Measurements from ENCODE around the gene TRAF2.
"Not testable (repeated sequence)": the region's sequence is repeated elsewhere in the genome, so short reads cannot be mapped to it uniquely, and the experiment has no call there.

Gene TRAF2

DNA sequence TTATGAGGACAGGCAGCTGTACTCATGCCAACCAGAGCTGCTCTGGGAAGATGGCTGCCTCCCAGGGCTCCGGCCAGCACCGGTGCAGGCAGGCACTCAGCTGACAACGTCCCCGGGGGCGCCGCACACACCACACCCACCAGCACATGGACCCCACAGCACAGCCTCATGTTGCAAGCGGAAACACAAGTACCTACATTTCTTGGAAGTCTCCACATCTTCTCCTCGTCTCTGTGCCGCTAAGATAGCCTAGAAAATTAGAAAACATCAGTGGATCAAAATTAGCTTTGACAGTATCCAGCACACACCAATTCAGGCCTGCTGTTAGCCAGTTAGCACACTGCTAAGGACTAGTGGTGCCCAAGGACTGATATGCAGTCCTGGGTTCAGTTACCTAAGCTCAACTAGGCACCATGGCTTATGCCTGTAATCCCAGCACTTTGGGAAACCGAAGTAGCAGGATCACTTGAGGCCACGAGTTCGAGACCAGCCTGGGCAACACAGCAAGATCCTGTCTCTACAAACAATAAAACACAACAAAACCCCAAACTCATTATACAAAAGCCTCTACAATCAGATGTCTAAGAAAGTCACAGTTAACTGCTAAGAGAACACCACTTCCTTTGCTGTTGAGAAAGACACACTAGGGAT lies 22.6 kb upstream of the TRAF2 start:
- no peak for TF ChIP-seq CTCF (conservative IDR thresholded peaks at IDR 0.05; ENCODE audit: low read depth)
- H3K27ac ChIP-seq = peak overlapping the region; percentile 98
- no peak for DNase-seq (ENCODE audit: low spot score)
- ChIA-PET CTCF (no interaction called here), POLR2A (ENCODE audit: low non-redundant PET) (no interaction called here)

- ChIA-PET CTCF (no interaction called here), POLR2A (ENCODE audit: low non-redundant PET) (interaction anchor here (0.6 kb wide), 1 partner anchor 84 kb away, joined by 8 read pairs; no protein-coding TSS in a partner anchor)
- DNase-seq (ENCODE audit: low spot score) = no peak
- peak overlapping the region; percentile 74 for H3K27ac ChIP-seq
- TF ChIP-seq CTCF (conservative IDR thresholded peaks at IDR 0.05; ENCODE audit: low read depth) = no peak
These were observed 21.1 kb upstream of the TRAF2 start for GRCh38 chr9:136865041-136865767.

- H3K27ac ChIP-seq = peak overlapping the region; percentile 74
- ChIA-PET POLR2A (ENCODE audit: low non-redundant PET) (interaction anchor here (1.0 kb wide), 1 partner anchor 16 kb away, joined by 4 read pairs; no protein-coding TSS in a partner anchor), CTCF (interaction anchor here (0.9 to 1.0 kb wide), 2 partner anchors 17 to 21 kb away, joined by 3 read pairs; no protein-coding TSS in a partner anchor)
- no peak for TF ChIP-seq CTCF (conservative IDR thresholded peaks at IDR 0.05; ENCODE audit: low read depth)
- no peak for DNase-seq (ENCODE audit: low spot score)
These were observed 20.6 kb upstream of the TRAF2 start for GRCh38 chr9:136865768-136866103.

GRCh38 chr9:136866898-136867421 lies 19.4 kb upstream of the TRAF2 start:
- POLR2A ChIA-PET (ENCODE audit: low non-redundant PET) = interaction anchor here (0.7 kb wide), 1 partner anchor 22 kb away, joined by 3 read pairs; no protein-coding TSS in a partner anchor
- peak overlapping the region; percentile 74 for H3K27ac ChIP-seq
- CTCF ChIA-PET; DNase-seq (ENCODE audit: low spot score): not testable (repeated sequence)

DNA sequence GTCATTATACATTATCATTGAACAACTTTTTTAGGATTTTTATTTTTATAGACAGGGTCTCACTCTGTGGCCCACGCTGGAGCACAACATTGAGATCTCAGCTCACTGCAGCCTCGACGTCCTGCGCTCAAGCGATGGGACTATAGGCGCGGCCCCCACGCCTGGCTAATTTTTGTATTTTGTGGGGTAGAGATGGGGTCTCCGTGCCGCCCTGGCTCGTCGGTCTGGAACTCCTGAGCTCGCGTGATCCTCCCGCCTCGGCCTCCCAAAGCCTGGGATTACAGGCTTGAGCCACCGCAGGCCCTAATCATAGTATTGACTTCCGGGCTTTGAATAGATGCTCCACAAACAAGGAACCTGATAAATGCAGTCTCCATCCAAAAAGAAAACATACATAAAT lies 18.8 kb upstream of the TRAF2 start:
- POLR2A ChIA-PET (ENCODE audit: low non-redundant PET) = interaction anchor here (0.7 kb wide), 1 partner anchor 21 kb away, joined by 3 read pairs; no protein-coding TSS in a partner anchor
- CTCF ChIA-PET = no interaction called here
- H3K27ac ChIP-seq = 0 out of 2 replicates have a peak overlapping the region, but pooled peaks have one; percentile 36
- no peak for DNase-seq (ENCODE audit: low spot score)
- TF ChIP-seq CTCF (conservative IDR thresholded peaks at IDR 0.05; ENCODE audit: low read depth) = no peak

DNA sequence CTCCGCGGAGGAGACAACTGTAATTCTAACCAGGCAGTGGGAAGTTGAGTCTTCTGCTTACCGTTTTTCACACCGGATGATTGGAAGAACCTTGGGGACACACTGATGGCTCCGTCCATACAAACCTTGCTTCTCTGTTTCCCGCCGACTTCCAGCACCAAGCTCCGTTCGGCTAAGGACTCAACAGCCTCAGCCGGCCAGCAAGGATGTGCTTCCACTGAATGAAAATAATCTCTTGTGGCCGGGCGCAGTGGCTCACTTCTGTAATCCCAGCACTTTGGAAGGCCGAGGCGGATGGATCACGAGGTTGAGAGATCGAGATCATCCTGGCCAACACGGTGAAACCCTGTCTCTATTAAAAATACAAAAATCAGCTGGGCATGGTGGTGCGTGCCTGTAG lies 18.4 kb upstream of the TRAF2 start:
- POLR2A ChIA-PET (ENCODE audit: low non-redundant PET) = no interaction called here
- CTCF ChIA-PET = interaction anchor here (0.6 kb wide), 1 partner anchor 28 kb away, joined by 3 read pairs; no protein-coding TSS in a partner anchor
- no peak for TF ChIP-seq CTCF (conservative IDR thresholded peaks at IDR 0.05; ENCODE audit: low read depth)
- H3K27ac ChIP-seq = 0 out of 2 replicates have a peak overlapping the region, but pooled peaks have one; percentile 36
- DNase-seq (ENCODE audit: low spot score) = no peak

- DNase-seq (ENCODE audit: low spot score) = no peak
- POLR2A ChIA-PET (ENCODE audit: low non-redundant PET) = no interaction called here
- CTCF ChIA-PET = no interaction called here
- no peak for TF ChIP-seq CTCF (conservative IDR thresholded peaks at IDR 0.05; ENCODE audit: low read depth)
- H3K27ac ChIP-seq = peak overlapping the region; percentile 36
These were observed 17.7 kb upstream of the TRAF2 start for GRCh38 chr9:136868644-136869043.

DNA sequence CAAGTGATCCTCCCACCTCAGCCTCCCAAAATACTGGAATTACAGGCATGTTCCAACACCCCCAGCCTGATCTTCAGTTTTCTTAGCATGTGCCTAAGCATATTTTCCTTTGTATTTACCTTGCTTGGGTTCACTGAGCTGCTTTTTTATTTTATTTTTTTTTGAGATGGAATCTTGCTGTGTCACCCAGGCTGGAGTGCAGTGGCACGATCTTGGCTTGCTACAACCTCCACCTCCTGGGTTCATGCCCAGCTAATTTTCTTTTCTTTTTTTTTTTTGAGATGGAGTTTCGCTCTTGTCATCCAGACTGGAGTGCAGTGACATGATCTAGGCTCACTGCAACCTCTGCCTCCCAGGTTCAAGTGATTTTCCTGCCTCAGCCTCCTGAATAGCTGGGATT lies 16.7 kb upstream of the TRAF2 start:
- ChIA-PET POLR2A (ENCODE audit: low non-redundant PET) (interaction anchor here (0.8 kb wide), 1 partner anchor 9 kb away, joined by 3 read pairs; no protein-coding TSS in a partner anchor), CTCF (interaction anchor here (0.6 to 0.7 kb wide), 3 partner anchors 10 to 513 kb away, joined by 3 read pairs; no protein-coding TSS in a partner anchor)
- 0 out of 2 replicates have a peak overlapping the region, but pooled peaks have one; percentile 1 for H3K27ac ChIP-seq
- not testable (repeated sequence) for DNase-seq (ENCODE audit: low spot score)
